Kidney epithelial cell (primary cell): Measurements from ENCODE around the gene CYSLTR2. TPM values are rescaled to one million over a fixed set of nuclear protein-coding genes. Genes with fewer than 3 reads are reported as not detected.

Experiments
- DNase-seq: peaks from one replicate; pipeline ENCODE4 v3.0.0-alpha.2; 2010; ENCODE audit warnings: low read depth
- H3K27me3 ChIP-seq: 2 replicates; pipeline ENCODE4 v1.6.0; 2011; ENCODE audit warnings: low read length; ENCODE audit not compliant: control insufficient read depth, insufficient read depth
- H3K36me3 ChIP-seq: 2 replicates; pipeline ENCODE4 v1.5.1; 2011; ENCODE audit warnings: low read length; ENCODE audit not compliant: control insufficient read depth, insufficient read depth
- H3K4me3 ChIP-seq: 2 replicates; pipeline ENCODE4 v1.5.1; 2011; ENCODE audit warnings: low read depth, mild to moderate bottlenecking, control low read depth, low read length
- CTCF ChIP-seq: IDR thresholded peaks from 2 replicates; pipeline ENCODE4 v1.5.1; 2011; ENCODE audit warnings: mild to moderate bottlenecking, moderate library complexity, low read length, control low read depth, inconsistent platforms; ENCODE audit not compliant: insufficient read depth, poor library complexity, severe bottlenecking
- total RNA-seq: library from RNA; depleted of rRNA; stranded (reverse); fragments of >200 nt; gene quantifications from 2 replicates; pipeline ENCODE4 v1.2.3, GENCODE V29; 2015

Gene CYSLTR2
- total RNA-seq, 1 donor from 2014 or later, result 0.13 TPM

- Histone ChIP-seq H3K36me3 (no peaks in the 10 kb centered on the region), H3K27me3 (no peaks in the 10 kb centered on the region), H3K4me3 (no peak overlapping the region)
- no peak for TF ChIP-seq CTCF
- DNase-seq, result no peak
Measured at GRCh38 chr13:48630773-48631172, 23.0 kb upstream of the CYSLTR2 start.

DNA sequence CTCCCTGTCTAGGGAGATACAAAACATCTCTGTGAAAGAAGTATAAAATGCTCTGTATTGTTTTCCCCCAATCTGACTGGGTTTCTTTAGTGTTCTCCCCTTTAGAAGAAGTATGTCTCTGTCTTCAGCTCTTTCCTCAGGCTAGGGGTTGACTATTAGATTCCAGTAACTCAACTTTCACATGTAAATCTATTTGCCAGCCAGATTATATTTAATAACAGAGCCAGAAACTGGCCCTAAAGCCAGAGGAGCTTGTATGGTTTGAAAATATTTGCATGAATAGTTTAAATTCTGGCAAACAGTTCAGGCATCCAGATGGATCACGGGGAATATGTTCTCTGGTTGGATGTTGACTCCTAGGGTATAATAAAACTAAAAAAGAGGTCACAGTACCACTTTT lies 22.3 kb upstream of the CYSLTR2 start:
- Histone ChIP-seq H3K36me3 (no peaks in the 10 kb centered on the region), H3K4me3 (no peak overlapping the region), H3K27me3 (no peaks in the 10 kb centered on the region)
- no peak for TF ChIP-seq CTCF
- no peak for DNase-seq

GRCh38 chr13:48633700-48634099 lies 20.0 kb upstream of the CYSLTR2 start:
- no peak for DNase-seq
- Histone ChIP-seq H3K4me3 (no peak overlapping the region), H3K27me3 (no peaks in the 10 kb centered on the region), H3K36me3 (no peaks in the 10 kb centered on the region)
- TF ChIP-seq CTCF, result no peak

- no peak for TF ChIP-seq CTCF
- no peaks in the 10 kb centered on the region for H3K36me3 ChIP-seq
- no peaks in the 10 kb centered on the region for H3K27me3 ChIP-seq
- H3K4me3 ChIP-seq, result no peak overlapping the region
- DNase-seq, result no peak
Measured at GRCh38 chr13:48634636-48635035, 19.1 kb upstream of the CYSLTR2 start.

DNA sequence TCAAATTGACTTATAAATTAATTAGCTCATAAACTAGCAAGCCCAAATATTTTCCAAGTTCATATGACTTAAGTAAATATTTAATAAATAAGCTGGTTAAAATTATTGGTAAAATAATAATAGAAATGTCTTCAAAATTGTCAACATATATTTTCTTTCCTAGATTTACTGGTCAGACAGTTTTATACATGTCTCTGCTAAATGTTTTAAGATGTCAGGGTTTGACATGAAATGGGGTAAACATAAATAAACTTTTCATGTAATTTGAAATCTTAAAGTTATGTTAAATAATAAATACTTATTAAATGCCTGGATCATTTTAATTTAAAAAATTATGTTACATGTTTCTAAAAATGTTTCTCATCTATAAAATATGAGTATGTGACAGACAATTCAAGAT lies 18.3 kb upstream of the CYSLTR2 start:
- no peaks in the 10 kb centered on the region for H3K27me3 ChIP-seq
- DNase-seq, result no peak
- H3K36me3 ChIP-seq, result no peaks in the 10 kb centered on the region
- TF ChIP-seq CTCF, result no peak
- no peak overlapping the region for H3K4me3 ChIP-seq

DNA sequence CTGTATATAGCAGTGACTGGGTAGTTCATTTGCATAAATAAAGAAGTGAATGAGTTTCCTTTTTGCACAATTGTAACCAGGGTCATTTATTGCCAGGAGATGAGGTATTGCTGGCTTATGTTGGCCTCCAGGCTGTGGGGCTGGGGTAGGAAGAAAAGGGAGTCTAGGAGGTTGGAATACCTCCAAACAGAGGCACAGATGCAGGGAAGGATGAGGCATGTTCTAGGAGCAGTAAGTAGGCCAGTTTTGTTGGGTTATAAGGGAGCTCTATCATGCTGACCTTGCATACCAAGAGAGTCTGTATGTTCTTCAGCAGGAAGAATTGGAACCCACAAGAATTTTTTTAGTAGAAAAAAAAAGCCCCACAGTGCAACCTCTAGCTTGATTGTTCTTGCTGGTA lies 17.2 kb upstream of the CYSLTR2 start:
- Histone ChIP-seq H3K27me3 (no peaks in the 10 kb centered on the region), H3K4me3 (no peak overlapping the region), H3K36me3 (no peaks in the 10 kb centered on the region)
- DNase-seq, result no peak
- TF ChIP-seq CTCF, result no peak
